HCT116 (cell line): ENCODE results near the gene EIF4A3. TPM values are rescaled to one million over a fixed set of nuclear protein-coding genes. Genes with fewer than 3 reads are reported as not detected.
A peak's percentile ranks its signal among the peaks of the same experiment; 100 is the strongest.

Source experiments
- ATAC-seq: fragments of 200-7000 bp; cut with Tn5 transposase; 2 replicates; pipeline ENCODE4 v1.9.1; 2020; ENCODE audit warnings: mild to moderate bottlenecking, moderate library complexity
- BruUV-seq: library from RNA; stranded (reverse); fragments of 400-500 nt; replicated peaks from 2 replicates; lab custom pipeline; 2021; lab: Mats Ljungman, UMichigan
- CTCF ChIA-PET: fragments of 300-600 bp; sonication (Branson Sonifier 250); formaldehyde crosslinking; loops from one replicate; lab custom pipeline; 2021; ENCODE audit warnings: antibody characterized with exemption; lab: Charles Lee
- POLR2A ChIA-PET: fragments of 300-600, 350-600 bp; sonication (Branson Sonifier 250); formaldehyde crosslinking; loops from one replicate; lab custom pipeline; 2021; ENCODE audit warnings: antibody characterized with exemption; lab: Charles Lee
- RAD21 ChIA-PET, 2 experiments: fragments of 300-600 bp; sonication (Branson Sonifier 250); formaldehyde crosslinking; loops; one replicate each; lab custom pipeline; 2023; ENCODE audit warnings: low total read pairs in 2 of 2; ENCODE audit not compliant: uncharacterized antibody in 2 of 2, unreplicated experiment in 2 of 2, low non-redundant PET in 1 of 2; lab: Charles Lee
- DNase-seq: peaks from one replicate; pipeline ENCODE4 v3.0.0-alpha.2; 2010; ENCODE audit warnings: low read depth, low spot score
- H2AFZ ChIP-seq: fragments of 200-600 bp; shearing (Covaris generic), sonication (generic); 2 replicates; pipeline ENCODE4 v1.6.1; 2017; ENCODE audit warnings: low read depth, mixed run types, mixed read lengths, antibody characterized with exemption, low read length; ENCODE audit not compliant: poor library complexity, severe bottlenecking
- H3K27ac ChIP-seq: 2 replicates; pipeline ENCODE4 v1.5.1; 2012; ENCODE audit warnings: low read depth, low read length
- H3K27me3 ChIP-seq: fragments of 200-600 bp; sonication (generic); 2 replicates; pipeline ENCODE4 v1.6.1; 2016; ENCODE audit warnings: mixed run types, low read length, mixed read lengths; ENCODE audit not compliant: insufficient read depth
- H3K36me3 ChIP-seq, 2 experiments: fragments of 200-500 bp in 1 of 2; fragments of 200-600 bp in 1 of 2; sonication (Bioruptor generic) in 1 of 2; sonication (generic) in 1 of 2; 2 replicates each; pipeline versions ENCODE4 v1.5.1 to v1.6.1; 2014 to 2016; ENCODE audit warnings: low read length in 2 of 2, inconsistent platforms in 1 of 2, mixed read lengths in 1 of 2, mixed run types in 1 of 2; ENCODE audit not compliant: insufficient read depth in 2 of 2, control insufficient read depth in 1 of 2
- H3K4me1 ChIP-seq, 2 experiments: fragments of 200-600 bp in 1 of 2; sonication (generic) in 1 of 2; 2 replicates each; pipeline versions ENCODE4 v1.5.1 to v1.6.1; 2012 to 2017; ENCODE audit warnings: low read length in 2 of 2, inconsistent platforms in 1 of 2, mild to moderate bottlenecking in 1 of 2, mixed read lengths in 1 of 2, mixed run types in 1 of 2, moderate library complexity in 1 of 2; ENCODE audit not compliant: insufficient read depth in 2 of 2, control insufficient read depth in 1 of 2
- H3K4me2 ChIP-seq: fragments of 200-600 bp; sonication (generic); 2 replicates; pipeline ENCODE4 v1.6.1; 2017; ENCODE audit warnings: mixed run types, low read length, mixed read lengths
- H3K4me3 ChIP-seq, 2 experiments: fragments of 200-600 bp in 1 of 2; sonication (generic) in 1 of 2; replicated peaks in 1 of 2; 2 replicates each; pipeline ENCODE4 v1.5.1; 2011 to 2016; ENCODE audit warnings: low read length in 2 of 2, control low read depth in 1 of 2, low read depth in 1 of 2, mild to moderate bottlenecking in 1 of 2, mixed read lengths in 1 of 2, mixed run types in 1 of 2
- H3K79me2 ChIP-seq: fragments of 200-600 bp; sonication (generic); 2 replicates; pipeline ENCODE4 v1.6.1; 2017; ENCODE audit warnings: mild to moderate bottlenecking, mixed run types, low read length, moderate library complexity, mixed read lengths; ENCODE audit not compliant: insufficient read depth
- H3K9ac ChIP-seq: fragments of 200-600 bp; sonication (generic); 2 replicates; pipeline ENCODE4 v1.6.1; 2016; ENCODE audit warnings: low read length, mixed read lengths
- H3K9me2 ChIP-seq: fragments of 200-600 bp; sonication (generic), shearing (Covaris generic); 2 replicates; pipeline ENCODE4 v1.6.1; 2017; ENCODE audit warnings: mixed run types, mild to moderate bottlenecking, moderate library complexity; ENCODE audit not compliant: insufficient read depth
- H3K9me3 ChIP-seq, 2 experiments: fragments of 200-500 bp in 1 of 2; fragments of 200-600 bp in 1 of 2; sonication (Bioruptor generic) in 1 of 2; sonication (generic) in 1 of 2; 2 replicates each; pipeline ENCODE4 v1.6.1; 2014 to 2017; ENCODE audit warnings: low read length in 2 of 2, mixed read lengths in 2 of 2, inconsistent platforms in 1 of 2, low read depth in 1 of 2, mild to moderate bottlenecking in 1 of 2, mixed run types in 1 of 2, moderate library complexity in 1 of 2; ENCODE audit not compliant: control insufficient read depth in 1 of 2, insufficient read depth in 1 of 2
- H4K20me1 ChIP-seq: fragments of 200-600 bp; sonication (generic), shearing (Covaris generic); 2 replicates; pipeline ENCODE4 v1.6.1; 2017; ENCODE audit warnings: mixed run types, mild to moderate bottlenecking, moderate library complexity; ENCODE audit not compliant: insufficient read depth
- YY1 ChIP-seq: IDR thresholded peaks from 2 replicates; pipeline ENCODE4 v1.6.1; 2011; ENCODE audit warnings: low read length, low read depth, moderate library complexity, mild to moderate bottlenecking; ENCODE audit not compliant: insufficient replicate concordance; ENCODE audit errors: extremely low read depth
- intact Hi-C: fragments of 100-400 bp; cut with micrococcal nuclease; formaldehyde crosslinking; loops from 2 replicates; pipeline ENCODE4 v1.10.0; 2022
- total RNA-seq: library from RNA; stranded (reverse); gene quantifications from one replicate; pipeline ENCODE4 v1.2.1, GENCODE V29; 2021; ENCODE audit not compliant: unreplicated experiment
- TF ChIP-seq, protein P1 (sequence below), 3 experiments: fragments of 200-600 bp in 1 of 3; sonication (generic) in 1 of 3; IDR thresholded peaks in 2 of 3; conservative IDR thresholded peaks in 1 of 3; 2 replicates each; pipeline ENCODE4 v1.5.1; 2012 to 2017; ENCODE audit warnings: low read depth in 2 of 3, low read length in 2 of 3, antibody characterized with exemption in 1 of 3, borderline replicate concordance in 1 of 3, control low read depth in 1 of 3, mild to moderate bottlenecking in 1 of 3, mixed read lengths in 1 of 3, mixed run types in 1 of 3, moderate library complexity in 1 of 3; ENCODE audit not compliant: insufficient read depth in 1 of 3

Gene EIF4A3
- total RNA-seq, 1 experiment from 2014 or later, result 248 TPM

DNA sequence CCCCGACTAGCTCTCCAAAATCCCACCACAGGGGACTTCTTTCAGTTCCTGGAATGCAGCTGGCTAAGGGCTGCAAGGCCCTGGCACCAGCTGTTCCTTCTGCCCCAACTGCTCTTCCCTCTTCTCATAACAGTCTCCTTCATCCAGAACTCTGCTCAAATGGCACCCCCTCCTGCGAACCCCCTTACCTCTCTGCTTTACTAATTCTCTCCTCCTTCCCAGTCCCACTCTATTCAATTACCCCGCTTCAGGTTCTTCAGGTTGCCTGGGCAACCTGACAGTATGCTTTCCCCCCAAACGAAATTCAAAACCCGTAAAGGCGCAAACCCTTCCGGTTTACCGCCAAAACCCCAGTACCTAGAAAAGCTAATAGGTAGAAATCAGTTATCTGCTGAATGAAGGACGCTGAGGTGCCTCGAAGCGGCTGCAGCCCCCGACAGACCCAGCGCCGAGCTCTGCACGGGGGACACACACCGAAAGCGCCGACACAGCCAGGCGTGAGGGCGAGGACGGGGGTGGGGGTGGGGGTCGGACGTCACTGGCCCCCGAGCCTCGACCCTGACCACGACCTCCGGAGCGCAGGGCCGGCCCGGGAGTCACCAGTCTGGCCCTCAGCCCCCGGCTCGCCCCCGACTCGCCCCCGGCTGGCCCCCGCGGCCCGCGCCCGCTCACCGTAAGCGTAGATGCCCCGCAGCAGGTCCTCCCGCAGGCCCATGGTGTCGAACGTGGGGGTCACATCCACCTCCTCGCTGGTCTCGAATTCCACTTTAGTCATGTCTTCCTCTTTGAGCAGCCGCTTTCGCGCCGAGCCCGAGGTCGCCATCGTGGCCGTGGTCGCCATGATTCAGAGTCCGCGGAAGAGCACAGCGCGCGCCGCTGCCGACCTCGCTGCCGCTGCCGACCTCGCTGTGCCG is 550 bp downstream of the EIF4A3 start:
- no peaks in the 10 kb centered on the region for H3K9me3 ChIP-seq
- H2AFZ ChIP-seq, result no peak overlapping the region
- TF ChIP-seq YY1, result peak; percentile 16
- TF ChIP-seq, protein P1, sequence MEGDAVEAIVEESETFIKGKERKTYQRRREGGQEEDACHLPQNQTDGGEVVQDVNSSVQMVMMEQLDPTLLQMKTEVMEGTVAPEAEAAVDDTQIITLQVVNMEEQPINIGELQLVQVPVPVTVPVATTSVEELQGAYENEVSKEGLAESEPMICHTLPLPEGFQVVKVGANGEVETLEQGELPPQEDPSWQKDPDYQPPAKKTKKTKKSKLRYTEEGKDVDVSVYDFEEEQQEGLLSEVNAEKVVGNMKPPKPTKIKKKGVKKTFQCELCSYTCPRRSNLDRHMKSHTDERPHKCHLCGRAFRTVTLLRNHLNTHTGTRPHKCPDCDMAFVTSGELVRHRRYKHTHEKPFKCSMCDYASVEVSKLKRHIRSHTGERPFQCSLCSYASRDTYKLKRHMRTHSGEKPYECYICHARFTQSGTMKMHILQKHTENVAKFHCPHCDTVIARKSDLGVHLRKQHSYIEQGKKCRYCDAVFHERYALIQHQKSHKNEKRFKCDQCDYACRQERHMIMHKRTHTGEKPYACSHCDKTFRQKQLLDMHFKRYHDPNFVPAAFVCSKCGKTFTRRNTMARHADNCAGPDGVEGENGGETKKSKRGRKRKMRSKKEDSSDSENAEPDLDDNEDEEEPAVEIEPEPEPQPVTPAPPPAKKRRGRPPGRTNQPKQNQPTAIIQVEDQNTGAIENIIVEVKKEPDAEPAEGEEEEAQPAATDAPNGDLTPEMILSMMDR (IDR thresholded peaks at IDR 0.05 in 2 of 3, conservative IDR thresholded peaks at IDR 0.05 in 1 of 3; ENCODE audit: borderline replicate concordance in 1 of 3, insufficient read depth in 1 of 3, low read depth in 2 of 3, low read length in 2 of 3), result no peak
- peak overlapping the region; percentile 93 for H3K27ac ChIP-seq
- no TSS peak for BruUV-seq
- H3K9me2 ChIP-seq, result no peaks in the 10 kb centered on the region
- H3K4me3 ChIP-seq, result peak overlapping the region; percentile 73 to 96
- H3K79me2 ChIP-seq, result peaks cover 72% of the 10 kb centered on the region
- peak overlapping the region; percentile 97 for H3K9ac ChIP-seq
- ChIA-PET CTCF (interaction anchor here (2.5 kb wide), 1 partner anchor 45 kb away, joined by 8 read pairs; the partner anchor contains the start of gene GAA), RAD21 (interaction anchor here in 1 of 2 experiments (0.7 kb wide), 1 partner anchor 77 kb away, joined by 3 read pairs; no protein-coding TSS in a partner anchor), POLR2A (interaction anchor here (0.7 to 2.0 kb wide), 8 partner anchors 11 to 349 kb away, joined by 3 to 8 read pairs (median 4); partner anchors contain the start of genes CBX8 and GAA)
- H4K20me1 ChIP-seq, result peaks cover 27% of the 10 kb centered on the region; the same call in 1 of the 2 replicates
- ATAC-seq, result peak; percentile 3
- H3K4me1 ChIP-seq, result peaks cover 12 to 18% of the 10 kb centered on the region in 2 experiments
- no peak for DNase-seq
- H3K27me3 ChIP-seq, result no peaks in the 10 kb centered on the region
- H3K4me2 ChIP-seq, result peak overlapping the region; percentile 88
- intact Hi-C loops, result no loop called here
- H3K36me3 ChIP-seq, result peaks cover 35 to 39% of the 10 kb centered on the region in 2 experiments
